Mucosa of descending colon (tissue), 3 donors: Measurements from ENCODE around the gene TAGLN3. TPM values are rescaled to one million over a fixed set of nuclear protein-coding genes. Genes with fewer than 3 reads are reported as not detected.

ENCODE experiments used
- ATAC-seq: fragments of 200-7000 bp; cut with Tn5 transposase; one replicate; pipeline ENCODE4 v1.9.1; 2020; ENCODE audit warnings: mild to moderate bottlenecking, moderate library complexity
- DNase-seq, 3 donors: peaks; one replicate each; pipeline ENCODE4 v3.0.0-alpha.2; 2020
- H3K36me3 ChIP-seq: fragments of 200-600 bp; one replicate; pipeline ENCODE4 v1.8.0; 2021; ENCODE audit warnings: low read depth, mild to moderate bottlenecking
- H3K4me1 ChIP-seq: fragments of 200-600 bp; one replicate; pipeline ENCODE4 v1.8.0; 2021; ENCODE audit warnings: low read depth, mild to moderate bottlenecking
- H3K4me3 ChIP-seq: fragments of 200-600 bp; one replicate; pipeline ENCODE4 v1.8.0; 2021; ENCODE audit warnings: mild to moderate bottlenecking
- H3K9me3 ChIP-seq: fragments of 200-600 bp; one replicate; pipeline ENCODE4 v1.8.0; 2021; ENCODE audit warnings: mild to moderate bottlenecking
- intact Hi-C, 2 donors: fragments of 100-400 bp; cut with DNase I in 1 of 2; cut with micrococcal nuclease in 1 of 2; formaldehyde crosslinking; loops; one replicate each; pipeline versions ENCODE4 v1.11.0 to v1.11.1; 2022; cut with DNase I, micrococcal nuclease
- total RNA-seq, 3 donors: library from RNA; stranded (reverse); fragmentation: NEBNext Ultra II Directional in 2 of 3; extraction: Animal tissue kit (Norgen Biotek cat#: 25700) in 2 of 3; gene quantifications; one replicate each; pipeline versions ENCODE4 v1.2.1 to v1.2.4, GENCODE V29; 2021 to 2023
- TF ChIP-seq, protein P1 (sequence below): fragments of 200-600 bp; IDR thresholded peaks from one replicate; pipeline ENCODE4 v1.8.0; 2022; ENCODE audit warnings: antibody characterized with exemption, mild to moderate bottlenecking
- donor health status: DM: no; HTN: no; CAD: no; lungs with moderate emphysema.
- donor health status: DM: no; HTN: no; CAD: no.
- donor health status: DM: no; HTN: yes; CAD: no.

Gene TAGLN3
- total RNA-seq, 3 donors from 2014 or later = 0.27 to 14.7 (median 0.49) TPM

DNA sequence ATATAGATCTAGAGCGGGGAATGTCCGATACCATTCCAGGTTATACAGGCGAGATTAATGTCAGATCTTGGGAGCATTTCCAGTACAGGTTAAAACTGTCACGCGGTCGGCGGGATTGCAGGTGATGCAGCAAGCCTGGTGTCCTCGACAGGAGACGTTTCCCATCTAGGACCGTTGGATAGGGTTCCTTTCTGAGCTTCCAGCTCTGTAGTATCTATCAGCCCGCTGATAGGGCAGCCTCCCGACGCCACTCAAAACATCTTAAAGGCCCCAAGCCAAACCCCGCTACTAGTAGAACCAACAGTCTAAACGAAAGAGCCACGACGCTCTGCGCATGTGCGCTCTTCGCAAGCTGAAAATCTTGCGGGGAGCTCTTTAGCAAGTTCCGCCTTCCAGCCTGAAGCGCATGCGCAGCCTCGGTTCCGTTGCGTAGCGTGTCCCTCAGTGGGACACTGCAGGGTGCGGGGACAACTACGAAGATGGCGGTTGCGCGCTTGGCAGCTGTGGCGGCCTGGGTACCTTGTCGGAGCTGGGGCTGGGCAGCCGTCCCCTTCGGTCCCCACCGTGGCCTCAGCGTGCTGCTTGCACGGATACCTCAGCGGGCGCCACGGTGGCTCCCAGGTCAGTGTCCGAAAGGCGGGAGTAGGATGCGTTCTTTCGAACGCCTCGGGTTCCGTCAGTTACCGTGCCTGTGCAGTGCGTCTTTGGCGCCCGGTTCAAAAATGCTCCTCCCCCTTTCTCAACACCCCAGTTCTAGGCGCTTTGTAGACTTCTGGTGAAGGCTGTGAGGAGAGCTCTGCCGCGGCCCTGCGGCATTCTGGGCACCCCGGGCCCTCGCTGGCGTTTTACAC, 19.9 kb upstream of the TAGLN3 start, which contains the start of gene ABHD10:
Gene ABHD10, plus strand, starts transcription at position 444 of the 851 bp plus-strand sequence. Its CDS starts 36 bp downstream, at position 480.
- Histone ChIP-seq H3K9me3 (no peaks in the 10 kb centered on the region), H3K4me1 (no peaks in the 10 kb centered on the region), H3K4me3 (peak within 1 kb of the TSS; percentile 77), H3K36me3 (no peaks in the 10 kb centered on the region)
- intact Hi-C loops = no loop called here
- peak; percentile 97 to 99 (median 98) for DNase-seq
- TF ChIP-seq, protein P1, sequence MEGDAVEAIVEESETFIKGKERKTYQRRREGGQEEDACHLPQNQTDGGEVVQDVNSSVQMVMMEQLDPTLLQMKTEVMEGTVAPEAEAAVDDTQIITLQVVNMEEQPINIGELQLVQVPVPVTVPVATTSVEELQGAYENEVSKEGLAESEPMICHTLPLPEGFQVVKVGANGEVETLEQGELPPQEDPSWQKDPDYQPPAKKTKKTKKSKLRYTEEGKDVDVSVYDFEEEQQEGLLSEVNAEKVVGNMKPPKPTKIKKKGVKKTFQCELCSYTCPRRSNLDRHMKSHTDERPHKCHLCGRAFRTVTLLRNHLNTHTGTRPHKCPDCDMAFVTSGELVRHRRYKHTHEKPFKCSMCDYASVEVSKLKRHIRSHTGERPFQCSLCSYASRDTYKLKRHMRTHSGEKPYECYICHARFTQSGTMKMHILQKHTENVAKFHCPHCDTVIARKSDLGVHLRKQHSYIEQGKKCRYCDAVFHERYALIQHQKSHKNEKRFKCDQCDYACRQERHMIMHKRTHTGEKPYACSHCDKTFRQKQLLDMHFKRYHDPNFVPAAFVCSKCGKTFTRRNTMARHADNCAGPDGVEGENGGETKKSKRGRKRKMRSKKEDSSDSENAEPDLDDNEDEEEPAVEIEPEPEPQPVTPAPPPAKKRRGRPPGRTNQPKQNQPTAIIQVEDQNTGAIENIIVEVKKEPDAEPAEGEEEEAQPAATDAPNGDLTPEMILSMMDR = no peak
- peak; percentile 99 for ATAC-seq

DNA sequence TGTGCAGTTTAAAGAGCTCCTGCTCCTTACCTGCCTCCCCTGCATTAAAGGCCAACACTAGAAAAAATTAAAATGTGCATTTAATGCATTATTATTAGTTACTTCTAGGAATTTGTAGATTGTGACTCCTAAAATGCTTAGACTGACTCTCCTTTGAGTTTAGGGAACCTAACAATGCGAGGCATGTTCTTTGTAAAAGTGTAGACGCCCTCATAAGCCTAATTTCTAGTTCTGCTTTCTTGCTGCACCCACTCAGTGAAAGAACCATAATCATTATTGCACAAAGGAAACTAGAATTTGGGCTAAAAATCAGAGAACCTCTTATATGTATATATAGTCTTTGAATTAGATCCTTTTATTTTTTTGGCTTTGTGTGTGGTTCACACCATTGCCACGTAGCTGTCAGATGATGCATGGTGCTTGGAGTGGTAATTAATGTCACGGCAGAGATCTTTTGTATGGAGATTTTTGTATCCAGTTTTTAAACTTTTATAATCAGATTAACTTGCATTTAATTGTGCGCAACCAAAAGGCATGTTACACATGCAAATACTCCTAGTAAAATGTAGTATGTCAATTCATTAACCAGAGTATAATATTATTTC, 19.2 kb upstream of the TAGLN3 start:
- no peak for DNase-seq
- H3K4me3 ChIP-seq = peak overlapping the region; percentile 77
- ATAC-seq = peak; percentile 23
- intact Hi-C loops = no loop called here
- H3K4me1 ChIP-seq = no peaks in the 10 kb centered on the region
- no peaks in the 10 kb centered on the region for H3K36me3 ChIP-seq
- TF ChIP-seq, protein P1 = no peak
- no peaks in the 10 kb centered on the region for H3K9me3 ChIP-seq

DNA sequence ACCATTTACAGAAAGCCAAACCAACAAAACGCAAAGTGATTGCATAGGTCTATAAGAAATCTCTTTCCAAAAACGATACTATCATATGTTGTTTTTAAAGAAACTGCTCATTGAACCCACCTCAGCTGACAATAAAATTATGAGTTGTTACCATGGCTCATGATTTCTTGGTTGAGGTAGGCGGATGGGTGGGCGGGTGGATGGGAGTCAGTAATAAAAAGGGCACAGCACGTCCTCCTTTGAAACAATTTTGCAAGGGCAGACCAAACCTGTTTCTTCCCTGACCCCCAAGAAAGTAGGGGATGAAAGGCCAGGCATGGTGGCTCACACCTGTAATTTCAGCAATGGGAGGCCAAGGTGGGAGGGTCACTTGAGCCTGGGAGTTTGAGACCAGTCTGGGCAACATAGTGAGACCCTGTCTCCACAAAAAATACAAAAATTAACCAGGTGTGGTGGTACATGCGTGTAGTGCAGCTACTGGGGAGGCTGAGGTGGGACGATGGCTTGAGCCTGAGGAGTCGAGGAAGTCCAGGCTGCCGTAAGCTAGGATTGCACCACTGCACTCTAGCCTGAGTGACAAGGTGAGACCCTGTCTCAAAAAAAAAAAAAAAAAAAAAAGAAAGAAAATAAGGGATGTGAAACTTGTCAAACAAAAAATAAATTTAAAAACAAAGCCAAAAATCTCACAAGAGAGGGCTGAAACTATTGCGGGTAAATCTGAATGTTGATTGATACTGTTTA, 17.8 kb upstream of the TAGLN3 start:
- Histone ChIP-seq H3K9me3 (no peaks in the 10 kb centered on the region), H3K4me1 (no peaks in the 10 kb centered on the region), H3K4me3 (no peak overlapping the region), H3K36me3 (no peaks in the 10 kb centered on the region)
- ATAC-seq = no peak
- no peak for DNase-seq
- TF ChIP-seq, protein P1 = no peak
- intact Hi-C loops = no loop called here

DNA sequence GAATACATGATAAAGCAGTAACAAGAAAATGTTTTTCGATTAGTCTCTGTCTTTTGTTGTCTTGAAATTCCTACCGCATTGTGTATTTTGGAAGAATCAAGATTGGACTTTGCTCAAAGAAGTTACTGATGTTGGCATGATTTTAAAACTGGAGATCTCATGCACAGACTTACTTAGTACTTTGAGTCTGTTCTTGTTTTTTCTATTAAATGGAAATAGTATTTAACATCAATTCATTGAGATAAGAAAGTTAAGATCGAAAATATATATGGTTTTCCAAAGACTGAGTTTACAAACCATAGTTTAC, 17.3 kb upstream of the TAGLN3 start:
- Histone ChIP-seq H3K9me3 (no peaks in the 10 kb centered on the region), H3K36me3 (no peaks in the 10 kb centered on the region), H3K4me1 (no peaks in the 10 kb centered on the region), H3K4me3 (no peak overlapping the region)
- DNase-seq = no peak
- ATAC-seq = no peak
- TF ChIP-seq, protein P1 = no peak
- intact Hi-C loops = no loop called here

DNA sequence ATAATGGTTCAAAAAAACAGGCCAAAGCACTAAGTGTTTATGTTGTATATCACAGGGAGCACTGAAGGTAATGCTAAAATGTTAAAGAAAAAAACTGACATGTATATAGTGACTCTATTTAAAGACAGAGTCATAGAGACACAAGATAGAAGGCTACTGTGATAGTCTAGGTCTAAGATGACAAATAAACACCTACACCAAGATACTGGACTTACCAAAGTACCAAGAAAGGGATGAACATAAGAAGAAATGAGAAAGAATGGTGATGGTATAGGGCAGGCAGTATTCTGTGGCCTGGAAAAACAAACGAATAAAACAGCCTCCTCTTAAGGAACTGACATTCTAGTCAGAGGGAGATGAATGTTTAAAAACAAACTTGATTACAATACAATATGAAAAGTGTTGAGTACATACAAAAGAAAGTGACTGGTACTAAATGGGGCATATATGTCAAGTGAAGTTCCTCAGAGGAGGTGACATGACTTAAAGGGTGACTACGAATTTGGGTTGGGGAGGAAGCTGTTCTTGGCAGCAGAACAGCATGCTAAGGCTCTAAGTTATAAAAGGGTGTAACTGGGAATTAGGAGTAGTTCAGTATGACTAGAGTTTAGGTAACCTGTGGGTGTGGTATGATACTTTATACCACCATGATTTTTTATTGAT, 14.0 kb upstream of the TAGLN3 start:
- ATAC-seq = peak; percentile 24
- no peak for DNase-seq
- Histone ChIP-seq H3K9me3 (no peaks in the 10 kb centered on the region), H3K4me3 (no peak overlapping the region), H3K4me1 (no peaks in the 10 kb centered on the region), H3K36me3 (no peaks in the 10 kb centered on the region)
- intact Hi-C loops = no loop called here
- TF ChIP-seq, protein P1 = no peak
